Keratinocyte (primary cell): ENCODE measurements around the gene TMCC2.

Experiments used
- CTCF ChIP-seq, 3 experiments: IDR thresholded peaks in 1 of 3; conservative IDR thresholded peaks in 1 of 3; optimal IDR thresholded peaks in 1 of 3; 2 replicates in 2 of 3; 3 replicates in 1 of 3; pipeline versions ENCODE3 to v1.5.1; 2011; ENCODE audit warnings: low read length in 3 of 3, mild to moderate bottlenecking in 3 of 3, moderate library complexity in 2 of 3, control low read depth in 1 of 3, inconsistent platforms in 1 of 3; ENCODE audit not compliant: insufficient read depth in 2 of 3; ENCODE audit errors: extremely low read depth in 1 of 3
- EZH2 ChIP-seq: IDR thresholded peaks from one replicate; pipeline ENCODE4 v1.6.1; 2012; ENCODE audit warnings: inconsistent platforms, mild to moderate bottlenecking, low read length, moderate library complexity

GRCh38 chr1:205244384-205244783 lies 16.6 kb downstream of the TMCC2 start:
- TF ChIP-seq CTCF (optimal IDR thresholded peaks at IDR 0.05 in 1 of 3, IDR thresholded peaks at IDR 0.05 in 1 of 3, conservative IDR thresholded peaks at IDR 0.05 in 1 of 3; ENCODE audit: extremely low read depth in 1 of 3, insufficient read depth in 2 of 3, low read length in 3 of 3) (no peak), EZH2 (no peak)
